Activated CD8-positive, alpha-beta memory T cell treated with anti-CD3 and anti-CD28 coated beads, Interleukin-2, amount 50 U/mL, for 24 hours (primary cell): ENCODE results near the gene SPATA20.

Source experiments
- DNase-seq: peaks from one replicate; pipeline ENCODE4 v3.0.0-alpha.2; 2020; ENCODE audit errors: extremely low read depth

SPATA20 gene

DNA sequence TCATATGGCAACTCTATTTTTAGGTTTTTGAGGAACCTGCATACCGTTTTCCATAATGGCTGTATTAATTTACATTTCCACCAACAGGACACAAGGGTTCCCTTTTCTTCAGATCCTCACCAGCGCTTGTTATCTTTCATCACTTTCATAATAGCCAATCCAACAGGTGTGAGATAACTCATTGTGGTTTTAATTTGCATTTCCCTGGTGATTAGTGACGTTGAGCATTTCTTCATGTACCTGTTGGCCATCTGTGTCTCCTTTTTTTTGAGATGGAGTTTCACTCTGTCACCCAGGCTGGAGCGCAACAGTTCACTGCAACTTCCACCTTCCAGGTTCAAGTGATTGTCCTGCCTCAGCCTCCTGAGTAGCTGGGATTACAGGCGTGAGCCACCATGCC is 51.5 kb downstream of the SPATA20 start:
- no peak for DNase-seq

DNA sequence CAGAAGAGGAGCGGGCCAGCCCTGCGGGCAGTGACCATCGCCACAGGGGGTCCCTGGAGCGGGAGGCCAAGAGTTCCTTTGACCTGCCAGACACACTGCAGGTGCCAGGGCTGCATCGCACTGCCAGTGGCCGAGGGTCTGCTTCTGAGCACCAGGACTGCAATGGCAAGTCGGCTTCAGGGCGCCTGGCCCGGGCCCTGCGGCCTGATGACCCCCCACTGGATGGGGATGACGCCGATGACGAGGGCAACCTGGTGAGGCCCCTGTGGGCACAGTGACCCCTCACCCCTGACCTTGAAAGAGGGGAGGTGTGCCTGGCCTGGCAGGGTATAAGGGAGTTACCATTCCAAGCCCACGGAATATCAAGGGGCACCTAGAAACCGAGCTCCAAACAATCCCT is 52.6 kb downstream of the SPATA20 start:
- no peak for DNase-seq

DNA sequence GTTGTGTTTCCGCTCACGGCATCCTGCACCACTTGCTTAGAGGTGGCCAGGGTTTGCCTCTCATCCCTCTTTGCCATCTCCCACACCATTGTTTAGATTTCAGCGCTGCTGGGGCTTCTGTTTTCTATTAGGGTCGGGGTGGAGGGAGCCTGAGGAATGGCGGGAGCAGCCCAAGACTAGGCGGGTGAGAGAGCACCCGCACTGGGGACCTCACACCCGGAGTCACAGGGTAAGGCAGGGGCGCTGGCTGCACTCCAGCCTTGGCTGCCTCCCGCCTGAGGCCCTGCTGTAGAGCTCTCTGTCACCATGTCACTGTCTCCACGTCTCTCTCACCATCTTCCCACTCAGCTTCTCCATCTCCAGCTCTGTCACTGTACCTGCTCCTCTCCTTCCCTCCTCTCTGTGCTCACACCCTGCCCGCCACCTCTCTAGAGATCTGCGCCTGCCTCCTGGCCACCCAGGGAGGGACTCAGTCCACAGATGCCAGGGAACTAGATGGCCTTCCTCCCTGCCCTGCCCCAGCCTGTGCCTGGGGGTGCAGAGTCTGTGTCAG is 54.9 kb downstream of the SPATA20 start:
- DNase-seq, result no peak

DNA sequence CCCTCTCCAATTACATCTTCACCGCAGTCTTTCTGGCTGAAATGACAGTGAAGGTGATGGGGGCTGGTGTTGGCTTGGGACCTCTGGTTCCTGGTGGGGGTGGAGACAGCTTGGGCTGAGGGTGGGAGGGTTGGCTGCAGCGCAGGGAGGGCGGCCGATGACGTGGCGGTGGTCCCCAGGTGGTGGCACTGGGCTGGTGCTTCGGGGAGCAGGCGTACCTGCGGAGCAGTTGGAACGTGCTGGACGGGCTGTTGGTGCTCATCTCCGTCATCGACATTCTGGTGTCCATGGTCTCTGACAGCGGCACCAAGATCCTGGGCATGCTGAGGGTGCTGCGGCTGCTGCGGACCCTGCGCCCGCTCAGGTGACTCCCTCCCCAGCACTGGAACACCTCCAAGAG is 55.9 kb downstream of the SPATA20 start:
- no peak for DNase-seq

DNA sequence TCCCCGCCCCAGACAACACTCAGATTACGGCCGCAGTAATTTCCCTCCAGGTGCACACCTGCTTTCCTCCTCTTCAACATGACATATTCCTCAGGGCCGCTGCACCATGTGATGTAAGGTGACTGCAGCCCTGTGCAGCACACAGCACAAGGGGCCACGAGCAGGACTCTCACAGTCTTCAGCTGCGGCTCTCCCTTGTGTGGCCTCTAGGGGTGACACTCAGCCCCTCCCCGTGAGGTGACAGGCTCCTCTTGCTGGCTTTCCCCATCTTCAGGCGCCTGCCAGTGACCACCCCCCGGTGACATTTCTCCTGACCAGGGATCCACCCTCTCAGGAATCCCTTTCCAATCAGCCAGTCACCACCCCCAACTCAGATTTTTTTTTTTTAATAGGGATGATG is 56.4 kb downstream of the SPATA20 start:
- DNase-seq, result no peak

DNA sequence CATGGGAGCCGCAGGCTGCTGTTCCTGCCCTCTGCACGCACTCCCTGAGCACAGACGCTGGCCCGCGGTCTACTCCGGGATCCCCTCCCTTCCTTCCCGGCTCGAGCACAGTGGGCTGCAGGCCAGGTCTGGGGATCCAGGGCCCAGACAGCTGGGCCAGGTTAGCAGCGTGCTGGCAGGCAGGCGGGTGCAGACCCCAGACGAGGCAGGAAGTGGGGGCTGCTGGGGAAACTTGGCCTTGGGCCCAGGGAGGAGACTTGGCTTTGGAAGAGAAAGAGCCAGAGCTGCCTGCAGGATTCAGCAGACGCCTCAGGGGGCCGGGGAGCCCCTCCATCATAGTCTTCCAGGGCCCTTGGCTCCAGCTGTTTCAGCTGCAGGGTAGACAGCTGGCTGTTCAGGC is 57.5 kb downstream of the SPATA20 start:
- no peak for DNase-seq

DNA sequence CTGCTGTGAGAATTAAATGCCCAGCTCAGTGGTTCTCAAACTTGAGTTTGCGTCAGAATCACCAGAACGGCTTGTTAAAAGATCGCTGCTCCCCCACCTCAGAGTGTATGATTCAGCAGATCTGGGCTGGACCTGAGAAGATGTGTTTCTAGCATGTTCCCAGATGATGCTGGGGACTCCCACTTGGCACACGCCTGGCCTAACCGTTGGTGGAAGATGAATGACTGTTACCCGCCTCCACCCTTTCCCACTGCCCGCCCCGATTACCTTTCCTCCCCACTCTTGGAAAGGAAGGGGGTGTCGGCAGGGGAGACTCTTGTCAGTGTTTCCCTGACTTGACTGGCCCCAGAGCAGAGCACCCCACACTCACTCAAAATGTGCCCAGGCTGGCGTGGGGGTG is 58.5 kb downstream of the SPATA20 start:
- DNase-seq, result no peak
